HL-60 (cell line): ENCODE data around the gene HMG20A.

Source experiments
- CTCF ChIP-seq: IDR thresholded peaks from one replicate; pipeline ENCODE4 v1.5.1; 2011; ENCODE audit warnings: low read length, control low read depth, inconsistent platforms; ENCODE audit not compliant: insufficient read depth
- GABPA ChIP-seq: IDR thresholded peaks from 2 replicates; pipeline ENCODE4 v1.6.1; 2012; ENCODE audit warnings: low read depth
- POLR2AphosphoS5 ChIP-seq: IDR thresholded peaks from 2 replicates; pipeline ENCODE4 v1.6.1; 2012; ENCODE audit warnings: low read depth
- SPI1 ChIP-seq: IDR thresholded peaks from 2 replicates; pipeline ENCODE4 v1.6.1; 2012; ENCODE audit warnings: low read depth, mild to moderate bottlenecking, borderline replicate concordance
- TF ChIP-seq, protein P1 (sequence below): IDR thresholded peaks from 2 replicates; pipeline ENCODE4 v1.6.1; 2012; ENCODE audit warnings: low read depth; ENCODE audit not compliant: insufficient replicate concordance

DNA sequence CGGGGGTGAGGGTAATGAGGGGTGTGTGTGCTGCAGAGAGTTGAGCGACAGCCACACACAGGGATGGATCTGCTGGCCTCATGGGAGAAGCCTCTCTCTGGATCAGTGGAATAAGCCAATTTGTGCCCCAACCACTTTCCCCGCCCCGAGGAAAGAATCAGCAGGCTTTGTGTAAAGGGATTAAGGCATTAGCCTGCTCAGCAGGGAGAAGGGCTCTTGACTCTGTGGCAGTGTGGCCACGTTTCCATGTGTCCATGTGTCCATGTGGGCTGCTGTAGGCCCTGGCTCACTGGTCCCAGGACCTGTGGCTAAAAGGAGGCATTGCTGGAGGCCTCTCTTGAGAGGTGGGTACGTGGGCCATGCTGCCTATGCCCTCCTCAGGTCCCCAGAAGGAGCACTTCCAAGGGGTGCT lies 104.7 kb downstream of the HMG20A start:
- TF ChIP-seq CTCF (no peak), POLR2AphosphoS5 (no peak), GABPA (no peak), SPI1 (no peak)
- TF ChIP-seq, protein P1, sequence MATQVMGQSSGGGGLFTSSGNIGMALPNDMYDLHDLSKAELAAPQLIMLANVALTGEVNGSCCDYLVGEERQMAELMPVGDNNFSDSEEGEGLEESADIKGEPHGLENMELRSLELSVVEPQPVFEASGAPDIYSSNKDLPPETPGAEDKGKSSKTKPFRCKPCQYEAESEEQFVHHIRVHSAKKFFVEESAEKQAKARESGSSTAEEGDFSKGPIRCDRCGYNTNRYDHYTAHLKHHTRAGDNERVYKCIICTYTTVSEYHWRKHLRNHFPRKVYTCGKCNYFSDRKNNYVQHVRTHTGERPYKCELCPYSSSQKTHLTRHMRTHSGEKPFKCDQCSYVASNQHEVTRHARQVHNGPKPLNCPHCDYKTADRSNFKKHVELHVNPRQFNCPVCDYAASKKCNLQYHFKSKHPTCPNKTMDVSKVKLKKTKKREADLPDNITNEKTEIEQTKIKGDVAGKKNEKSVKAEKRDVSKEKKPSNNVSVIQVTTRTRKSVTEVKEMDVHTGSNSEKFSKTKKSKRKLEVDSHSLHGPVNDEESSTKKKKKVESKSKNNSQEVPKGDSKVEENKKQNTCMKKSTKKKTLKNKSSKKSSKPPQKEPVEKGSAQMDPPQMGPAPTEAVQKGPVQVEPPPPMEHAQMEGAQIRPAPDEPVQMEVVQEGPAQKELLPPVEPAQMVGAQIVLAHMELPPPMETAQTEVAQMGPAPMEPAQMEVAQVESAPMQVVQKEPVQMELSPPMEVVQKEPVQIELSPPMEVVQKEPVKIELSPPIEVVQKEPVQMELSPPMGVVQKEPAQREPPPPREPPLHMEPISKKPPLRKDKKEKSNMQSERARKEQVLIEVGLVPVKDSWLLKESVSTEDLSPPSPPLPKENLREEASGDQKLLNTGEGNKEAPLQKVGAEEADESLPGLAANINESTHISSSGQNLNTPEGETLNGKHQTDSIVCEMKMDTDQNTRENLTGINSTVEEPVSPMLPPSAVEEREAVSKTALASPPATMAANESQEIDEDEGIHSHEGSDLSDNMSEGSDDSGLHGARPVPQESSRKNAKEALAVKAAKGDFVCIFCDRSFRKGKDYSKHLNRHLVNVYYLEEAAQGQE = no peak
